Lower leg skin (tissue), 3 donors: ENCODE measurements around the gene POMT1.

ENCODE experiments used
- CTCF ChIP-seq, 3 donors: fragments of 450-650 bp; IDR thresholded peaks; one replicate each; pipeline ENCODE4 v1.5.1; 2016; ENCODE audit warnings: antibody characterized with exemption in 3 of 3, mild to moderate bottlenecking in 3 of 3, moderate library complexity in 2 of 3
- POLR2A ChIP-seq, 2 donors: fragments of 450-650 bp; IDR thresholded peaks; one replicate each; pipeline ENCODE4 v1.6.1; 2016 to 2017; ENCODE audit warnings: antibody characterized with exemption in 2 of 2, mild to moderate bottlenecking in 1 of 2, moderate library complexity in 1 of 2

- TF ChIP-seq CTCF (IDR thresholded peaks at IDR 0.05), result no peak
- TF ChIP-seq POLR2A (IDR thresholded peaks at IDR 0.05), result no peak
Measured at GRCh38 chr9:131465401-131465800, 37.3 kb upstream of the POMT1 start.
